Mesenteric fat pad (tissue), 1 donor: ENCODE results near the gene TMEM123. TPM values are rescaled to one million over a fixed set of nuclear protein-coding genes. Genes with fewer than 3 reads are reported as not detected.

Experiments
- DNase-seq: peaks from one replicate; pipeline ENCODE4 v3.0.0-alpha.2; 2020; ENCODE audit warnings: low spot score
- total RNA-seq: library from RNA; stranded (reverse); fragmentation: NEBNext Ultra II Directional; extraction: Animal tissue kit (Norgen Biotek cat#: 25700); gene quantifications from one replicate; pipeline ENCODE4 v1.2.1, GENCODE V29; 2021
- donor health status: DM: yes; HTN: yes; CAD: no.

TMEM123 gene
- total RNA-seq, 1 donor from 2014 or later = 93.0 TPM

- DNase-seq = no peak
Observed at GRCh38 chr11:102473543-102473942, 21.0 kb upstream of the TMEM123 start.

GRCh38 chr11:102472127-102472526 is 19.6 kb upstream of the TMEM123 start:
- DNase-seq = no peak

GRCh38 chr11:102471474-102471873 is 18.9 kb upstream of the TMEM123 start:
- no peak for DNase-seq

GRCh38 chr11:102470251-102470650 is 17.7 kb upstream of the TMEM123 start:
- DNase-seq = no peak

GRCh38 chr11:102469196-102469821 is 16.7 kb upstream of the TMEM123 start:
- DNase-seq = no peak

- no peak for DNase-seq
Observed at GRCh38 chr11:102468616-102469195, 16.1 kb upstream of the TMEM123 start.

- no peak for DNase-seq
Observed at GRCh38 chr11:102467853-102468580, 15.5 kb upstream of the TMEM123 start.

GRCh38 chr11:102467080-102467708 is 14.6 kb upstream of the TMEM123 start:
- DNase-seq = no peak

GRCh38 chr11:102465696-102466095 is 13.1 kb upstream of the TMEM123 start:
- no peak for DNase-seq

GRCh38 chr11:102464859-102465500 is 12.4 kb upstream of the TMEM123 start:
- DNase-seq = no peak

GRCh38 chr11:102464037-102464436 is 11.5 kb upstream of the TMEM123 start:
- DNase-seq = no peak

GRCh38 chr11:102462610-102463009 is 10.0 kb upstream of the TMEM123 start:
- DNase-seq = no peak

- DNase-seq = no peak
Observed at GRCh38 chr11:102459393-102459792, 6.8 kb upstream of the TMEM123 start.

- no peak for DNase-seq
Observed at GRCh38 chr11:102458548-102458947, 6.0 kb upstream of the TMEM123 start.

GRCh38 chr11:102457865-102458264 is 5.3 kb upstream of the TMEM123 start:
- no peak for DNase-seq

GRCh38 chr11:102457056-102457677 is 4.6 kb upstream of the TMEM123 start:
- no peak for DNase-seq

- DNase-seq = no peak
Observed at GRCh38 chr11:102456381-102456780, 3.8 kb upstream of the TMEM123 start.

- DNase-seq = no peak
Observed at GRCh38 chr11:102453921-102454320, 1.4 kb upstream of the TMEM123 start.

GRCh38 chr11:102453302-102453695 is 734 bp upstream of the TMEM123 start:
- DNase-seq = no peak

- DNase-seq = no peak
Observed at GRCh38 chr11:102451681-102452460, 694 bp downstream of the TMEM123 start.
